HG03135 (cell line): ENCODE data around the gene ATXN7L2.
A peak's percentile ranks its signal among the peaks of the same experiment; 100 is the strongest.

Source experiments
- ATAC-seq: cut with Tn5 transposase; IDR thresholded peaks from one replicate; pipeline ENCODE4 v1.9.1; 2021; ENCODE audit warnings: mild to moderate bottlenecking, moderate library complexity; ENCODE audit not compliant: unreplicated experiment

Gene ATXN7L2

DNA sequence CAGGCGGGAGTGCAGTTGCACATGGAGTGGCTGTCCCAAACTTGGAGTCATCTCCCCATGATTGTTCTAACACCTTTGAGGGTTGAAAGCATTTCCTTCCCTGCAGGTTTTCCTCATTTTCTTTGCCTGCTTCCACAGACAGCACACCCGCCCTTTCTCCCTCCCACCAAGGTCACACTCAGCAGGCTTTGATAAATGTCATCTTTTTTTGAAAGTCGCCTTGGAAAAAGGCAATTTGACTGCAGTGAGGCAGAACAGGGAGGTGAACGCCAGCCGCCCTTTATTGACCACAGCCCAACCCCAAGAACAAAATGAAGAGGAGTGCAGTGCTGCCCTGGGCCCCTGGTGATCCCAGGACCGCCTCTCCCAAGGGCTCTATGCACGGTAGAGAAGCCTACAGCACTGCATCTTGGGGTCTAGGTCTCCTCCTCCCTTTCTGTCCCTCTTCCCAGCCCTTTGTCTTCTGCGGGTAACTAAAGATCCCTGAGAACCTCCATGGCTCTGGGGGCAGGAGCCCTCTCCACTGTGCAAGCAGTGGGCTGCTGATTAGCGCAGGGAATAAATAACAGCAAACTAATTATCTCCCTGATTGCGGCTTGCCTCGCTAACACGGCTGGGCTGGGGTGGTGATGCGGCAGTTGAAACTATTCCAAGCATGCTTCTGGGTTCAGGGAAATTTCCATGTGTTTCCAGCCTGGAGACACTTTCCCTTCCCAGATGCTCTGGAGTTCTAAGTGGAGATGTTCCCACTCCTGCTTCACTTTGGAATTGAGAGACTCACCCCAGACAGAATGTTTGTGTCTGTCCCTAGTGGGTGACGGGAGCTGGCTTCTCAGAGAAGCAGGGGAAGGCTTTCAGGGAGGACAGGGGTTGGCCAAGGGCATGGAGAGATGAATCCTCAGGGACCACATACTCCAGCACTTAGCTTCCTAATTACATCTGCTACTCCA is 37.6 kb downstream of the ATXN7L2 start:
- ATAC-seq = no peak

DNA sequence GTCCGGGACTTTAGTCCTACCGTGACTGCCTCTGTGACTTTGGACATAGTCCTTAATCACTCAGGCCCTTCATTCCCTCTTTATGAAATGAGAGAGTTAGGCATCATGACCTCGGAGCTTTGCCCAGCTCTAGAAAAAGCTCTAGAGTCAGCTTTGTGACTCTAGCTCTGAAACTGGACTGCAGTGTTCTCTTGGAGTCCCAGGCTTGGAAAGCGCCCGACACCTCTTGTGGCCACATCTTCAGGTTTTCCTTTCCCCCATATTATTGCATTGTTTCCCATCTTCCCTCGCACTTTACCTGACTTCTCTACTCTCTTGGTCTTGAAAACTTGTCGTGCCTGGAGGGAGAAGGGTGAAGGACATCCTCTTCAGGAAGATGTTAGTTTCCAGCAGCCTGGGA is 38.3 kb downstream of the ATXN7L2 start:
- no peak for ATAC-seq

DNA sequence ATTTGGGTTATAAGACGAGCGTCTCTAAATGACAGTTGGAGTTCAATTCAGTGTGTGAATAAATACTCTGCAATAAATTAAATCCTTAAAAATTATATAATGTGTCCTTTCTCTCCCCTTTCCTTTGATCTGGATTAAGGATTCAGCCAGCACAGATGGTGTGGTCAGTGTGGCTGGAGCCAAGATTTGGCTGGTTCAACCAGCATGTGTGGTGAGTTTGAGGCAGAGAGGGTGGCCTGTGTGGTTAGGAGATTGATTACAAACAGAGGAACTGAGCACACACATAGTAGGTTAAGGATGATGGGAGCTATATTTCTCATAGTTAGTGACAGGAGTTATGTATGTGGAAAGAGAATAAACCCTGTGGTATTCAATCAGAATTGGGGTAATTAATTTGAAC is 40.0 kb downstream of the ATXN7L2 start:
- no peak for ATAC-seq

DNA sequence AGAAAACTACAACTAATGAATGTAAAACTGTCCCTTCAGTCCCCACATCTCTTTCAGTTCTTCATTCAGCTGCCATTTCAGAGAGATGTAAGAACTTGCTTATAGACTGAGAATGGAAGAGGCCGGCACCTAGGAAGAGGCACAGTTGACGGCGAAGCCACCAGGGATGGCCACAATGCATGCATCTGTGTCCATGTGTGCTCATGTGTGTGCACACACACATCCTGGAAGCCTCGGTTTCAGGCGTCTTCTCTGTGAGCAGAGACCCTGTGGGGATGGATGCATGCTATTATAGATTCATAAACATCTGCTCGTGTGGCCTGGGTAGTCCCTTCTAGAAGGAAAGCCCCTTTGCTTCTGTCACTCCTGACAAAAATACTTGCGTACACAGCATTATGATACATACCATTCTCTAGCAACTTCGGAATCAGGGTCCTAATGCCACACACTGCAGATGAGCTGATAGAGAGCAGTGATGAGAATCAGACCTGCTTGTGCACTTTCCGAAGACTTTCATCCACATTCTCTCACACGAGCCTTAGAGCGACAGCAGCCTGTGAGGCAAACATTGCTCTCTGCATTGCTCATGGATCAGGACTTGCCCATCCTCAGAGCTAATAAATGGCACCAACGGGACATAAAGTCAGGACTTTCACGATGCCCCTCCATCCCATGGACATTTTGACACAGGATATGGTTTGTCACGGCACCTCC is 43.5 kb downstream of the ATXN7L2 start:
- peak; percentile 52 for ATAC-seq

DNA sequence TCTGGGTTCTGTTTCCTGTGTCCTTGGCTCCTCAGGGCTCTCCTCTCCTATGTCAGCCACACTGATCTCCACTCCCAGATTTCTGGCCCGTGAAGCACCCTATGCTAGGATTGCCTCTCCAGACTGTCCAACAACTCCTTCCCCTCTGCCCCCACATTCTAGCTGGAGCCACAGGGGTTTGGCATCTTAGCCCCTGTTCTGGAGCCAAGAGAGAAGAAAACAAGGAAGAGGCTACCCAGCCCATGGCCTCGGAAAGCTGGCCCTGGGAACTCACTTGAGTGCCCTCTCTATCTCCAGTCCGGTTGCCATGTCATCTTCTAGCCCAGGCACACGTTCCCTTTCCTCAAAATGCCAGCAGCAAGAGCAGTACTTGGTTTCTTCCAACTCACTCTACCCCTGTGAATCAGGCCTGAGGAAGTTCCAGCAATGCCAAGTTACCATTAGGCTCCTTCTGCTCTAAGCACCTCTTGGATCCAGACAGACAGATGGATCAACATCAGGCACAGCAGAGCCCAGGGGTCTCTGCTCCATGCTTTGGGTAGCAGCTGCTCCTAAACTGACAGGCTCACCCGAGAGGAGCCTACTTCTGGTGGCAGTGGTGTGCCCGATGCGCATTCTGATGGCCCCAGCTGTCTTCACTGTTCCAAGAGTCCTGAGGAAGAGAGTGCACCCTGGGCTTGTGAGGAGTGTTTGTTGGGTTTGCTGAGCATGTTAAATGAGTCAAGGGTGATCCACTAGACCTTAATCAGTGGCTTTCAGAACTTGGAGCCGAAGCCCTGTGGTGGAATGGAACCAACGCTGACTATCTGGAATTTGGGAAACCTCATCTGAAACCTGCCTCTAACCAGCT is 44.4 kb downstream of the ATXN7L2 start:
- ATAC-seq = no peak

DNA sequence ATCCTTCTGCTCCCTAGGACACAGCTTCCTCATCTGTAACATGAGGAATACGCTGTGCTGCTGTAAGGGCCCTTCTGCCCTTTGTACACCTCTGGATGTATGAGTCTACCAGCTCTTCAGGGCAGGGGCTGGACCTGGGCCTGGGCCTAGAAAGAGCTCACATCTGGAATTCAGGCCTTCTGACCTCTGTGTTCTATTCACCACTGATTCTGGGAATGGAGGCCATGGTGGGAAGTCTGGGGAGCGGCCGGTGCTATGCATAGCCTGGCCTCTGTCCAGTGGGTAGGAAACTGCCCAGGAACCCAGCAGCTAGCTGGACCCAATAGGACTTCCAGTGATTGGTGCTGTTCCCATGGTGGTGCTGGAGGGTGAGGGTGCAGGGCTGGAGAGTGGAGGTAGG is 45.0 kb downstream of the ATXN7L2 start:
- ATAC-seq = no peak

DNA sequence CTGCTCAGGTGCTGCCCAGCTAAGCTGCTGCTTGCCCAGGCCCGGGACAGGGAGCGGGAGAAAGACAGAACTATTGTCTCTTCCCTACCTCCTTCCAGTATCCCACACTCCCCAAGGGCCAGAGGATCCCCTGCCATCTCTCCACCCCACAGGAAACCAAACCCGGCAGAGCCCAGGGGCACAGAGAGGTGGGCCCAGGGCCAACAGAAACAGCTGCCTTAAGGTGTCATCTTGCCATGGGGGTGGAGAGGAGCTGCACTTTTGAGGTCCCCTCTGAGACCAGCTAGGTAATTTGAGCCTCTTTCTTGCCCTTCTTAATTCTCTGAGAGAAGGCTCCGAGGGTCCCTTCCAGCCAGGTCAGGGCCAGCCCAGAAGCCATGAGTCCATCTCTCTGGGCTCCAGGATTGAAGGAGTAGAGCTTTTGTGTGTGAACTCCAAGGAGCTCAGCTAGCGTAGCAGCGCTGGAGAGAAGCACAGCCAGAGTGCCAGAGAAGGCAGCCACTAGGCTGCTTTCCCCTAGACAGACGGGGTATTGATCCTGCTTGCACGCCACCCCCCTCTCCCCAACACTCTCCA is 46.3 kb downstream of the ATXN7L2 start:
- ATAC-seq = no peak

DNA sequence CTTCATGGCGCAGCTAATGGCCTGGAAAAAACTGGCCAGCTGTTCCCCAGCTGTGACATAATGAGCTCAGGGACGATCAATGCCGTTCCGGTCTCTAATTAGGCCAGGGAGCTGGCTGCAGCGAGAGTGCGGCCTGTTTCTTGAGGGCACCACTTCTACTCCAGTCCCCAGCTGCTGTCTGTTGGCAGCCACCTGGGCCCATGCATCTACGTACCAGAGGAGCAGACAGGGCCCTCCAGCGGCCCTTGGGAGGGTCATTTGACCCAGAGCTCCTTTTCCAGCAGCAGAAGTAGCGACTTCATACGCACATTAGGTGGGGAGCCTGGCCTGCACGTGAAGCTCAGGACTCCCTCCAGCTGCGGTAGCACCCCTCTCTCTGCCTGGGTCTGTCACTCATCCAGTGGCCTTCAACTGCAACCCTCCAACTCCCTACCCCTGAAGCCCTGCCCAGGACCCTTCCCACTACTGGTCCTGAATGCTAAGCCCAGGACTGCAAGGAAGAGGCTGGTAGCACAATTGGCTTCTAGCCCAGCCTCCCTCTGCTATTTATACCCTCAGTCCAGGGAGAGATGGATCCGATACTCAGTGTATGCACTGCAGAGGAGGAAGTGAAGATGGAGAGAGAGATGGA is 46.9 kb downstream of the ATXN7L2 start:
- no peak for ATAC-seq

DNA sequence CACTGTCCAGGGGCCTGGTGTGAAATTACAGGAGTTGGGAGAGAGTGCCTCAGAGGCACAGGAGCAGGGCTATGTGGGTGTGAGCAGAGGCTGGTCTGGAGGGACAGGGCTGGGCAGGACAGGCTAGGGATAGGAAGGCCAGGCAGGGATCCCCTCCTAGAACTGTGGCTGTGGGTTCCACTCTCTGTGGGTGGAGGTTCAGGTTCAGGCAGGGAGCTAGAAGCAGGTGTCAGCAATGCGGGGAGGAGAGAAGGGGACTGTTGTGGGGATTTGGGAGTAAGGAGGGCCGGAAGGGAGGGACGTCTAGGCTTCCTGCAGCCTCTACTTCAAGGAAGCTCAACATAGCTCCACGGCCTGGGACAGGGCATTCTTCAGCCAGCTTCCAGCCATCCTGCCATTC is 47.7 kb downstream of the ATXN7L2 start:
- ATAC-seq = no peak

DNA sequence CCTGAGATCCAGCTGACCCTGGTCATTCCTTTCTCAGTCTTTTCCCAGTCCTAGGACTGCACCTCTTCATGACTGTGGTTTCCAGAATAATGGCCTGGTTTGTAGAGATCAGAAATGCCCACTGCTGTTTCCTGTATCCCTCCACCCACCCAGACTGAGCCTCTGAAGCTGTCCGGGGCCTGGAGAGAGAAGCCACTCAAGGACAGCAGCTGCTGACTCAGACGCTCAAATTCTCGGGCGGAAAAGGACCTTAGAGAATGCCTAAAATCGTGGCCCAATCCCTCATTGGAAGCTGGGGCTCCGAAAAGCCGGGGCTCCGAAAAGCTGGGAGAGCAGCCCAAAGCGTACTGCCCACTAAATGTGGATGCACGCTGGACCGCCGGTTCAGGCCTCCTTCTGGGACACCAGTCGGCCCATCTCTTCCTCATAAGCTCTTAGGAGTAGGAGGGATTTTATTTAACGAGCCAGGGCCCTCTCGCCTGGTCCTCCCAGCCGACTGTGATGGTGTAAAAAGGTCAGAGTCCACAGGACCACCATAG is 48.2 kb downstream of the ATXN7L2 start:
- ATAC-seq = no peak

DNA sequence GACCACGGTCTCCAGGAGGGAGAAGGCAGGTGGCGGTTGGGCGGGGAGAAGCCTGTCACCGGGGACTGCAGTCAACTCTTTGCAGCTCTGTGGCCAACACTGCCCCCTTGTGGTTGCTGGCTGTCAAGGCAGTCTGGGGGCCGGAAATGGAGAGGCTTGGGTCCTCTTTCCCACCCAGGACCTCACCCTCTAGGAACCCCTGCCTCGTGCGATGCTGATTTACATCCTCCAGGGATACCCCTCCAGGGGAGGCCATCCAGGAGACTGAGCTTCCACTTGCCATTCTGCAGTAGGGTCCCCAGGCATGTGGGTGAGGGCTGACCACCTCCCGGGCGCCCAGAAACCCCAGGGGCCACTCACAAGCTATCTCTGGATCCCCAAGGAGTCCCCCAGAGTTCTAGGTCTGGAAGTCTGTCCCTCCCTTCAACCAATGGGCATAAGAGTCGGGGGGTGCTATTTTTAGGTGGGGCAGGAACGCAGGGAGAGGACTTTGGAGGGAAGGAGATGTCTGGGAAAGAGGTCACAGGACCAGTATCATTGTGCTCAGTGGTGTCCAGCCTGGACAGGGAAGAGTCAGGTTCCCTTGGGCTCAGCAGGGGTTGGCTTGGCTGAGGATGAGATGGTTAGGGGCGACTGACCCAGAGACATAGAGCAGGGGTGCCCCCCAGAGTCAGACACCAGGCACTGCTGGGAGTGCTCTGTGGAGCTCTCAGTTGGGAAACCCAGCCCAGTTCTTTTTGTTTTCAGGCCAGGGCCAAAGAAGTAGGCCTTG is 48.8 kb downstream of the ATXN7L2 start:
- peak; percentile 72 for ATAC-seq

DNA sequence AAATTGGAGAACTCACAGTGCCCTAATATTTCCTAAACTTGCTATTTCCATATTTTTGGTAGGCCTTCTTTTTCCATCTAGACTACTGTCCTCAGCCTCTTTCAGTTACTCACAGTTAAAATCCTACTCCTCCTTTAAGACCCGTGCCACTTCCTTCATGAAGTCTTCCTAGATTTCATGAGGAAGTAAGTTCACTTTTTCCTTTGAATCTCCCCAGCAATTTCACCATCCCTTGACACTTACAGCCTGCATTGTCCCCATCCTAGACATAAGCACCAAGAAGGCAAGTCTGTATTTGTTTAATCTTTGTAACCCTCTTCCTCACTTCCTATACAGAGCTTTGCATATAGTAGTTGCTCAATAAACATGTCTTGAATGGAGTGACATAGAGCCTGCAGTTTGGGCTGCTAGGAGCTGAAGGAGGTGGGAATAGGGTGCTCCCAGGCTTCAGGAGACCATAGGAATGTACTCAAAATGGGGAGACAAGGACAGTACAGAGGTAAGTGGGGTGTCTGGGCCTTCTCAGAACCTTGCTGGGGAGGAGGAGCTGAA is 50.7 kb downstream of the ATXN7L2 start:
- no peak for ATAC-seq

DNA sequence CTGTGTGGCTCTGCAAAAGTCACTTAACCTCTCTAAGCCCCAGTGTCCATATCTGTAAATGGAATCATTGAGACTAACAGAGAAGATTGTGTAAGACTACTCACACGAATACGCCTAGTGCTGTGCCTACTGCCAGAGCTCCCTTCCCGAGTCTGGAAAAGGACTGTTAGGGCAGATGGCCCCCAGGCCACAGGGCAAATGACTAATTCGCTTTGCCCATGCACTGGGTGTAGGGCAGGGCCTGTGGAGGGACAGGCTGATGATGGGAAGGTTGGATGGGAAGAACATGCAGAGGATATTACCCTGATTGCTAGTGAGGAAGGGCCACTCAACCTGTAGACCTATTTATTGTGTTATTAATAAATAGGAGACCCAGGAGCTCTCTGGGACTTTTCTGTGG is 51.8 kb downstream of the ATXN7L2 start:
- no peak for ATAC-seq

DNA sequence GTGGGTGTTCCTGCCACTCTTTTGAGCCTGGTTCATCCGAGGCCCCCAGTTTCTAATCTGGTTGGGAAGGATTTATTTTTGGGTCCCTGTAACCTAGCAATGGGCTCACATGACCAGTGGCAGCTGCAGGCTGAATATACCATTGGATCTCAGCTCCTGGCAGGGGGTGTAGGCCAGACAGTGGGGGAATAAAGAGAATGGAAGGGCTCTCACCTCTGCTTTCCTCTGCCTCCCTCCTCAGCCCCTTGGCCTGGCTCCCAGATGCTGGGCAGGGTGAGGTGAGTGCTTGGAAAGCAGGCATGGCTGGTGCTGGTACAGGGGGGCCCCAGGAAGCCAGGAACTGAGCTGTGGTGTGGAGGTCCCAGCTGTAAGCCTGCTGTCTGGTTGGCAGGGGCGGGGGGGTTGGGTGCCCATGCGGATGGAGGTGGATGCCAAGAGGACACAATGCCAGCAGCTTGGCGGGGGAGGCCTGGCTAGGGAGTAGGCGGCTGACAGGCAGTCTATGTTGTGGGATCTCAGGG is 52.3 kb downstream of the ATXN7L2 start:
- no peak for ATAC-seq

DNA sequence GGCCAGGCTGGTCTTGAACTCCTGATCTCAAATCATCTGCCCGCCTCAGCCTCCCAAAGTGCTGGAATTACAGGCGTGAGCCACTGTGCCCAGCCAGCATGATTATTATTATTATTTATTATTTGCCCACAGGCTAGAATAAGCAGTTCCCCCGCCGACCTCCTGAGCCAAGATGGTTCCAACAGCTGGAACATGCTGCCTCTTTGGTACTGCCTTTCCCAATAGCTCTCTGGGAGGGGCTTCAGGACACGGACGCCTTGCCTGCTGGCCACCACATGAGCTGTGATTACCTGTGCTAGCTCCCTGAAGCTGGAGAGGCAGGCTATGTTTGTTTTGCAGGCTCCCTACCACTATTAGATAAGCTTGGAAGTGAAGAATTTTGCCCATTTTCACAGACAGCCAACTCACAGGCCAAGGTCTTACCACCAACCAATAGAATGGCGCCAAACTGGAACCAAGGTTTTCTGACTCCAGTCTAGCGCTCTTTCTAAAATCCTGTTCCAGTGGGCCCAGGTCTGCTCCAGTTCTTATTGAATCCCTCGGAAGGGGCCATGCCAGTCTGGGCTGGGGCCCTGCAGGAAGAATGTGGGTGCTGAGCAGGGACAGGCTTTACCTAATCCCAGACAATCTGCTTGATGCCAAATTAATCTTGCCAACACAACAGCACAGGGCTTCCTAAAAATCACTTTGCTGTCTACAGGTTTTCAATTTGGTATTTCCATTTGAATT is 53.9 kb downstream of the ATXN7L2 start:
- no peak for ATAC-seq

DNA sequence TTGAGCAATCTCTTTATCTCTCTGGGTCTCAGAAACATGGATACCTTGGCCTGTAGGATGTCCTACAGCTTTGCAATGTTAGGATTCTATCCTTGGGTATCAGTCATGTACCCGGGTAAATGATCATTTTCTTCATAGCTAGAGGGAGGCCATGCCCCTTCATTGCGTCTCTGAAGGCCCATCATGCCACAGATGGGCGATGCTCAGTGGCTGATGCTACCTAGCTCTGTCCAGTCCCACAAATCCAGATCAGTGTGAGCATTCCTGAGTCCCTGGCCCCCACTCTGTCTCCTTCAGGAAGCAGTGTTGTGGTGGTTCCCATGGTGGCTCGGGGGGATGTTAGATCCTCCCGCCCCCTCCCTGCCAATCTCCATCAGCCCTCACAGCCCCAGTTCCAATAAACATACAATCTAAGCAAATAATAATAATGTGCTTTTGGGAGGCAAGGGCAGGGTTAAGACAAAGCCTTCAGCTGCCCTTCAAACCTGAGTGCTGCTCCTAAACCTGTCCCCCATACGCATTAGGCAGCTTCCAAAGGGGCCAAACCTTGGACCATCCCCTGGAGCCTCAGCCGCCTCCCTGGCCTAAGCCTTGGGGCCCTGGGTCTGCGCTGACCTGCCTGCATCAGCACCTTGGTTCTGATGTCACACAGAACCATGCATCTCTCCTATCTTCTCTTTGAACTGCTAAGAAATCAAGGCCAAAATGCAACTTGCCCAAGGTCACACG is 55.3 kb downstream of the ATXN7L2 start:
- ATAC-seq = no peak

DNA sequence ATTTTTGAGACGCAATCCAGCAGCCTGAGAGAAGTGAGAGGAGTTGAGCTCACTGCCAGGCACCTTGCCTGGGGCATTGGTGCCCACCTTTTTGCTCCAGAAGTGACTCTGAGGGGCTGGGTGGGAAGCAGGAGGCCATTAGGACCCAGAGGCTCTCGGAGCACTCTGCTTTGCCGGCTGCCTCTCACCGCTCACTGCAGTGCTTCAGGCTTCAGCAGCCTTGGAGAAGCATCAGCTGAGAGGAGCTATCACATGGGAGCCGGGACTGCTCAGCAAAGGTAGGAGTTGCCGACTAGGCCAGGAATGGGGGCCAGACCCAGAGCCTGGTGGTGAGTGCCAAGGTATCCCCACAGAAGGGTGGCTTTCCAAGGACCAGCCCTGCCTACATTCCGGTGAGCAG is 56.0 kb downstream of the ATXN7L2 start, which contains the start of gene GPR61:
GPR61 (plus strand) TSS at position 197 of the 400 bp plus-strand sequence. CDS start 3,151 bp downstream, outside the sequence.
- no peak for ATAC-seq
